SK-N-SH treated with all-trans-retinoic acid at 6 μM for 48 hours (cell line): ENCODE measurements around the gene ST3GAL3.
A peak's percentile ranks its signal among the peaks of the same experiment; 100 is the strongest.

Source experiments
- ATAC-seq: fragments of 200-7000 bp; cut with Tn5 transposase; 3 replicates; pipeline ENCODE4 v1.9.1; 2020; ENCODE audit warnings: mild to moderate bottlenecking, moderate library complexity
- ARNTL ChIP-seq: fragments of 450-650 bp; formaldehyde crosslinking; IDR thresholded peaks from 2 replicates; pipeline ENCODE4 v1.5.0; 2020; ENCODE audit warnings: low read depth, mild to moderate bottlenecking, moderate library complexity, borderline replicate concordance
- BACH2 ChIP-seq: fragments of 250-450 bp; sonication (Bioruptor Pico); IDR thresholded peaks from 2 replicates; pipeline ENCODE4 v1.9.0; 2021; ENCODE audit warnings: mild to moderate bottlenecking, borderline replicate concordance
- CSDC2 ChIP-seq: fragments of 250-450 bp; sonication (Bioruptor Pico); IDR thresholded peaks from 2 replicates; pipeline ENCODE4 v1.5.0; 2020; ENCODE audit warnings: mild to moderate bottlenecking, moderate library complexity
- ESRRG ChIP-seq: fragments of 250-450 bp; sonication (Bioruptor Pico); IDR thresholded peaks from 2 replicates; pipeline ENCODE4 v1.6.1; 2021; ENCODE audit warnings: mild to moderate bottlenecking
- GLIS3 ChIP-seq: fragments of 250-450 bp; sonication (Bioruptor Pico); IDR thresholded peaks from 2 replicates; pipeline ENCODE4 v1.5.0; 2020; ENCODE audit warnings: mild to moderate bottlenecking, moderate library complexity
- ISL1 ChIP-seq: fragments of 250-450 bp; sonication (Bioruptor Pico); IDR thresholded peaks from 2 replicates; pipeline ENCODE4 v2.1.2; 2022; ENCODE audit warnings: mild to moderate bottlenecking, moderate library complexity
- OSR1 ChIP-seq: fragments of 250-450 bp; sonication (Bioruptor Pico); IDR thresholded peaks from 2 replicates; pipeline ENCODE4 v1.8.0; 2022; ENCODE audit warnings: moderate library complexity, mild to moderate bottlenecking, inconsistent platforms
- PPARA ChIP-seq: fragments of 250-450 bp; sonication (Bioruptor Pico); IDR thresholded peaks from 2 replicates; pipeline ENCODE4 v1.5.0; 2020; ENCODE audit warnings: mild to moderate bottlenecking, borderline replicate concordance
- RARB ChIP-seq: fragments of 250-450 bp; sonication (Bioruptor Pico); IDR thresholded peaks from 2 replicates; pipeline ENCODE4 v1.8.0; 2021; ENCODE audit warnings: mild to moderate bottlenecking, moderate library complexity
- TCF4 ChIP-seq: fragments of 250-450 bp; sonication (Bioruptor Pico); IDR thresholded peaks from 2 replicates; pipeline ENCODE4 v1.8.0; 2021; ENCODE audit warnings: mild to moderate bottlenecking, moderate library complexity, borderline replicate concordance
- ZFP3 ChIP-seq: fragments of 250-450 bp; sonication (Bioruptor Pico); IDR thresholded peaks from 2 replicates; pipeline ENCODE4 v1.5.0; 2020; ENCODE audit warnings: mild to moderate bottlenecking, moderate library complexity
- ZFP30 ChIP-seq: fragments of 450-650 bp; formaldehyde crosslinking; IDR thresholded peaks from 2 replicates; pipeline ENCODE4 v1.5.0; 2022; ENCODE audit warnings: mild to moderate bottlenecking, moderate library complexity
- ZNF70 ChIP-seq: fragments of 450-650 bp; formaldehyde crosslinking; IDR thresholded peaks from 2 replicates; pipeline ENCODE4 v1.5.0; 2020; ENCODE audit warnings: mild to moderate bottlenecking, moderate library complexity
- ZNF8 ChIP-seq: fragments of 450-650 bp; formaldehyde crosslinking; IDR thresholded peaks from 2 replicates; pipeline ENCODE4 v1.5.0; 2020; ENCODE audit warnings: mild to moderate bottlenecking, moderate library complexity
- TF ChIP-seq, protein P1 (sequence below): fragments of 250-450 bp; sonication (Bioruptor Pico); IDR thresholded peaks from 2 replicates; pipeline ENCODE4 v1.5.1; 2021; ENCODE audit warnings: mild to moderate bottlenecking, moderate library complexity
- TF ChIP-seq, protein P2 (sequence below): fragments of 250-450 bp; sonication (Bioruptor Pico); IDR thresholded peaks from 2 replicates; pipeline ENCODE4 v1.8.0; 2021; ENCODE audit warnings: low read depth, mild to moderate bottlenecking, moderate library complexity, borderline replicate concordance
- TF ChIP-seq, protein P3 (sequence below): fragments of 250-450 bp; sonication (Bioruptor Pico); IDR thresholded peaks from 2 replicates; pipeline ENCODE4 v1.5.0; 2020; ENCODE audit warnings: mild to moderate bottlenecking, moderate library complexity
- TF ChIP-seq, protein P4 (sequence below): fragments of 250-450 bp; sonication (Bioruptor Pico); IDR thresholded peaks from 2 replicates; pipeline ENCODE4 v1.8.0; 2020; ENCODE audit warnings: mild to moderate bottlenecking, moderate library complexity, borderline replicate concordance
- TF ChIP-seq, protein P5 (sequence below): fragments of 250-450 bp; sonication (Bioruptor Pico); IDR thresholded peaks from 2 replicates; pipeline ENCODE4 v1.5.1; 2020; ENCODE audit warnings: low read depth, mild to moderate bottlenecking, moderate library complexity

Gene ST3GAL3

DNA sequence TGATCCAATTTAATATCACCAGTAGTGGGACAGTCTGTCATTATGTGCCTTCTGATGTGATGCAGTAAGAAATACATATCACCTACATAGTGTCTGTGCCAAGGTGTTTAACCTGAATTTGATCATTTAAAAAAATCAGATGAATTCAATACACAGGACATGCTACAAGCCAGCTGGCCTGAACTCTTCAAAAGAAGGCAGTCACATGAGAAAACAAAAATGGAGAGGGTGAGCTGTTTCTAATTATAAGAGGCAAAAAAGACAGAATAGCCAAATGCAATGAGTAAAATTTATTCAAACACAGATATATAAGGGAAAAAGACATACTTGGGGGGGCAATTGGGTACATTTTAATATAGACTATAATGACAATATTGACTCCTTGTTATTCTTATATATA lies 66.5 kb downstream of the ST3GAL3 start:
- TF ChIP-seq PPARA (CRISPR knock-in tag) (no peak), ARNTL (no peak), ESRRG (CRISPR knock-in tag) (no peak), ZFP3 (CRISPR knock-in tag) (no peak), RARB (CRISPR knock-in tag) (no peak), GLIS3 (CRISPR knock-in tag) (no peak), OSR1 (CRISPR knock-in tag) (no peak), TCF4 (CRISPR knock-in tag) (no peak), BACH2 (CRISPR knock-in tag) (no peak), ZFP30 (CRISPR knock-in tag) (no peak)
- TF ChIP-seq, protein P1, sequence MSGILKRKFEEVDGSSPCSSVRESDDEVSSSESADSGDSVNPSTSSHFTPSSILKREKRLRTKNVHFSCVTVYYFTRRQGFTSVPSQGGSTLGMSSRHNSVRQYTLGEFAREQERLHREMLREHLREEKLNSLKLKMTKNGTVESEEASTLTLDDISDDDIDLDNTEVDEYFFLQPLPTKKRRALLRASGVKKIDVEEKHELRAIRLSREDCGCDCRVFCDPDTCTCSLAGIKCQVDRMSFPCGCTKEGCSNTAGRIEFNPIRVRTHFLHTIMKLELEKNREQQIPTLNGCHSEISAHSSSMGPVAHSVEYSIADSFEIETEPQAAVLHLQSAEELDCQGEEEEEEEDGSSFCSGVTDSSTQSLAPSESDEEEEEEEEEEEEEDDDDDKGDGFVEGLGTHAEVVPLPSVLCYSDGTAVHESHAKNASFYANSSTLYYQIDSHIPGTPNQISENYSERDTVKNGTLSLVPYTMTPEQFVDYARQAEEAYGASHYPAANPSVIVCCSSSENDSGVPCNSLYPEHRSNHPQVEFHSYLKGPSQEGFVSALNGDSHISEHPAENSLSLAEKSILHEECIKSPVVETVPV (CRISPR knock-in tag), result no peak
- TF ChIP-seq, protein P2, sequence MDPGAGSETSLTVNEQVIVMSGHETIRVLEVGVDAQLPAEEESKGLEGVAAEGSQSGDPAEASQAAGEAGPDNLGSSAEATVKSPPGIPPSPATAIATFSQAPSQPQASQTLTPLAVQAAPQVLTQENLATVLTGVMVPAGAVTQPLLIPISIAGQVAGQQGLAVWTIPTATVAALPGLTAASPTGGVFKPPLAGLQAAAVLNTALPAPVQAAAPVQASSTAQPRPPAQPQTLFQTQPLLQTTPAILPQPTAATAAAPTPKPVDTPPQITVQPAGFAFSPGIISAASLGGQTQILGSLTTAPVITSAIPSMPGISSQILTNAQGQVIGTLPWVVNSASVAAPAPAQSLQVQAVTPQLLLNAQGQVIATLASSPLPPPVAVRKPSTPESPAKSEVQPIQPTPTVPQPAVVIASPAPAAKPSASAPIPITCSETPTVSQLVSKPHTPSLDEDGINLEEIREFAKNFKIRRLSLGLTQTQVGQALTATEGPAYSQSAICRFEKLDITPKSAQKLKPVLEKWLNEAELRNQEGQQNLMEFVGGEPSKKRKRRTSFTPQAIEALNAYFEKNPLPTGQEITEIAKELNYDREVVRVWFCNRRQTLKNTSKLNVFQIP (CRISPR knock-in tag), result no peak
- no peak for ATAC-seq

DNA sequence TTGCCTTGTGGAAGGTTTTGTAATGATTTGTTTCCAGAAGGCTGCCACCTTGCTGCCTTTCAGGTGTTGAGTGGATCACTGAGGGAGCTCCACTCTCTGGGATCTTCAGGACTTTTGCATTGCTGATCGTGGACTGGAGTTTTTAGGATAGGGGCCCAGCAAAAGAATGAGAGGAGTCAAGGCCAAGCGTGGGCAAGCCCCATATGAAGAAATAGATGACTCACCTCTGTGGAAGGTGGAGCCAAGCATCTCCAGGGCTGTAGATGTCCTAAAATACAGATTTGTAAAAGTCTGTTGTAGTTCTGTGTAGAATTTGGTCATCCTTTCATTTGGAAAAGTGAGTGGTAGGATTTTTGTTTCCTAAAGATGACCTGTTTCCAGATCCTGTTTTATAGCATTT lies 67.0 kb downstream of the ST3GAL3 start:
- peak; percentile 64 for ATAC-seq
- TF ChIP-seq ZFP3 (CRISPR knock-in tag), result no peak
- TF ChIP-seq BACH2 (CRISPR knock-in tag), result no peak
- TF ChIP-seq CSDC2 (CRISPR knock-in tag), result no peak
- TF ChIP-seq, protein P3, sequence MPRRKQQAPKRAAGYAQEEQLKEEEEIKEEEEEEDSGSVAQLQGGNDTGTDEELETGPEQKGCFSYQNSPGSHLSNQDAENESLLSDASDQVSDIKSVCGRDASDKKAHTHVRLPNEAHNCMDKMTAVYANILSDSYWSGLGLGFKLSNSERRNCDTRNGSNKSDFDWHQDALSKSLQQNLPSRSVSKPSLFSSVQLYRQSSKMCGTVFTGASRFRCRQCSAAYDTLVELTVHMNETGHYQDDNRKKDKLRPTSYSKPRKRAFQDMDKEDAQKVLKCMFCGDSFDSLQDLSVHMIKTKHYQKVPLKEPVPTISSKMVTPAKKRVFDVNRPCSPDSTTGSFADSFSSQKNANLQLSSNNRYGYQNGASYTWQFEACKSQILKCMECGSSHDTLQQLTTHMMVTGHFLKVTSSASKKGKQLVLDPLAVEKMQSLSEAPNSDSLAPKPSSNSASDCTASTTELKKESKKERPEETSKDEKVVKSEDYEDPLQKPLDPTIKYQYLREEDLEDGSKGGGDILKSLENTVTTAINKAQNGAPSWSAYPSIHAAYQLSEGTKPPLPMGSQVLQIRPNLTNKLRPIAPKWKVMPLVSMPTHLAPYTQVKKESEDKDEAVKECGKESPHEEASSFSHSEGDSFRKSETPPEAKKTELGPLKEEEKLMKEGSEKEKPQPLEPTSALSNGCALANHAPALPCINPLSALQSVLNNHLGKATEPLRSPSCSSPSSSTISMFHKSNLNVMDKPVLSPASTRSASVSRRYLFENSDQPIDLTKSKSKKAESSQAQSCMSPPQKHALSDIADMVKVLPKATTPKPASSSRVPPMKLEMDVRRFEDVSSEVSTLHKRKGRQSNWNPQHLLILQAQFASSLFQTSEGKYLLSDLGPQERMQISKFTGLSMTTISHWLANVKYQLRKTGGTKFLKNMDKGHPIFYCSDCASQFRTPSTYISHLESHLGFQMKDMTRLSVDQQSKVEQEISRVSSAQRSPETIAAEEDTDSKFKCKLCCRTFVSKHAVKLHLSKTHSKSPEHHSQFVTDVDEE, result no peak
- TF ChIP-seq, protein P4, sequence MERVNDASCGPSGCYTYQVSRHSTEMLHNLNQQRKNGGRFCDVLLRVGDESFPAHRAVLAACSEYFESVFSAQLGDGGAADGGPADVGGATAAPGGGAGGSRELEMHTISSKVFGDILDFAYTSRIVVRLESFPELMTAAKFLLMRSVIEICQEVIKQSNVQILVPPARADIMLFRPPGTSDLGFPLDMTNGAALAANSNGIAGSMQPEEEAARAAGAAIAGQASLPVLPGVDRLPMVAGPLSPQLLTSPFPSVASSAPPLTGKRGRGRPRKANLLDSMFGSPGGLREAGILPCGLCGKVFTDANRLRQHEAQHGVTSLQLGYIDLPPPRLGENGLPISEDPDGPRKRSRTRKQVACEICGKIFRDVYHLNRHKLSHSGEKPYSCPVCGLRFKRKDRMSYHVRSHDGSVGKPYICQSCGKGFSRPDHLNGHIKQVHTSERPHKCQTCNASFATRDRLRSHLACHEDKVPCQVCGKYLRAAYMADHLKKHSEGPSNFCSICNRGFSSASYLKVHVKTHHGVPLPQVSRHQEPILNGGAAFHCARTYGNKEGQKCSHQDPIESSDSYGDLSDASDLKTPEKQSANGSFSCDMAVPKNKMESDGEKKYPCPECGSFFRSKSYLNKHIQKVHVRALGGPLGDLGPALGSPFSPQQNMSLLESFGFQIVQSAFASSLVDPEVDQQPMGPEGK (CRISPR knock-in tag), result no peak
- no peak for TF ChIP-seq ESRRG (CRISPR knock-in tag)
- TF ChIP-seq, protein P2 (CRISPR knock-in tag), result no peak
- TF ChIP-seq ZNF70 (CRISPR knock-in tag), result no peak
- no peak for TF ChIP-seq ARNTL
- no peak for TF ChIP-seq OSR1 (CRISPR knock-in tag)
- TF ChIP-seq ISL1, result no peak
- TF ChIP-seq, protein P5, sequence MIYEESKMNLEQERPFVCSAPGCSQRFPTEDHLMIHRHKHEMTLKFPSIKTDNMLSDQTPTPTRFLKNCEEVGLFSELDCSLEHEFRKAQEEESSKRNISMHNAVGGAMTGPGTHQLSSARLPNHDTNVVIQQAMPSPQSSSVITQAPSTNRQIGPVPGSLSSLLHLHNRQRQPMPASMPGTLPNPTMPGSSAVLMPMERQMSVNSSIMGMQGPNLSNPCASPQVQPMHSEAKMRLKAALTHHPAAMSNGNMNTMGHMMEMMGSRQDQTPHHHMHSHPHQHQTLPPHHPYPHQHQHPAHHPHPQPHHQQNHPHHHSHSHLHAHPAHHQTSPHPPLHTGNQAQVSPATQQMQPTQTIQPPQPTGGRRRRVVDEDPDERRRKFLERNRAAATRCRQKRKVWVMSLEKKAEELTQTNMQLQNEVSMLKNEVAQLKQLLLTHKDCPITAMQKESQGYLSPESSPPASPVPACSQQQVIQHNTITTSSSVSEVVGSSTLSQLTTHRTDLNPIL (CRISPR knock-in tag), result no peak
- TF ChIP-seq, protein P1 (CRISPR knock-in tag), result no peak
- no peak for TF ChIP-seq ZFP30 (CRISPR knock-in tag)
- no peak for TF ChIP-seq RARB (CRISPR knock-in tag)
- no peak for TF ChIP-seq TCF4 (CRISPR knock-in tag)
- TF ChIP-seq ZNF8 (CRISPR knock-in tag), result no peak
